Gastrocnemius medialis (tissue), 4 donors: Measurements from ENCODE around the gene MTG2.

Experiments
- POLR2A ChIP-seq, 2 donors: fragments of 450-650 bp; IDR thresholded peaks; one replicate each; pipeline ENCODE4 v1.6.1; 2017; ENCODE audit warnings: antibody characterized with exemption in 2 of 2, mild to moderate bottlenecking in 2 of 2, moderate library complexity in 2 of 2
- TF ChIP-seq, protein P1 (sequence below), 5 experiments: fragments of 450-650 bp in 3 of 5; fragments of 200-600 bp in 2 of 5; sonication (generic) in 2 of 5; IDR thresholded peaks in 4 of 5; conservative IDR thresholded peaks in 1 of 5; 1 replicate in 4 of 5; 2 replicates in 1 of 5; pipeline ENCODE4 v1.5.1; 2016 to 2019; ENCODE audit warnings: antibody characterized with exemption in 5 of 5, mild to moderate bottlenecking in 3 of 5, moderate library complexity in 3 of 5

DNA sequence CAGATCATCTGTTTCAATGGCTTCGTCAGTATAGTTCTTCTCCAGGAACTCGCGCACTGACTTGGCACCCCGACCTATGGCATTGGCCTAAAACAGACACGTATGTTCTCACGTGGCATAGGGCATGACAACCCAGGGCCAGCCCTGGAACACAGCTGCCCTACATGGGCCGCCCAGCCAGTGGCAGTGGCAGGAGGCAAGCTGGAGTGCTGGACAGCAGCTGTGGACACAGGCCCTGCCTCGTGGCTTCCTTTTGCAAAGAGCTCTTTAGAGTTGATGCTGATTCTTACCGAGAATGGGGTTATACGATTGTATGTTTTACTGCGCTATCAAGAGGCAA lies 44.7 kb upstream of the MTG2 start:
- no peak for TF ChIP-seq POLR2A (IDR thresholded peaks at IDR 0.05)
- TF ChIP-seq, protein P1, sequence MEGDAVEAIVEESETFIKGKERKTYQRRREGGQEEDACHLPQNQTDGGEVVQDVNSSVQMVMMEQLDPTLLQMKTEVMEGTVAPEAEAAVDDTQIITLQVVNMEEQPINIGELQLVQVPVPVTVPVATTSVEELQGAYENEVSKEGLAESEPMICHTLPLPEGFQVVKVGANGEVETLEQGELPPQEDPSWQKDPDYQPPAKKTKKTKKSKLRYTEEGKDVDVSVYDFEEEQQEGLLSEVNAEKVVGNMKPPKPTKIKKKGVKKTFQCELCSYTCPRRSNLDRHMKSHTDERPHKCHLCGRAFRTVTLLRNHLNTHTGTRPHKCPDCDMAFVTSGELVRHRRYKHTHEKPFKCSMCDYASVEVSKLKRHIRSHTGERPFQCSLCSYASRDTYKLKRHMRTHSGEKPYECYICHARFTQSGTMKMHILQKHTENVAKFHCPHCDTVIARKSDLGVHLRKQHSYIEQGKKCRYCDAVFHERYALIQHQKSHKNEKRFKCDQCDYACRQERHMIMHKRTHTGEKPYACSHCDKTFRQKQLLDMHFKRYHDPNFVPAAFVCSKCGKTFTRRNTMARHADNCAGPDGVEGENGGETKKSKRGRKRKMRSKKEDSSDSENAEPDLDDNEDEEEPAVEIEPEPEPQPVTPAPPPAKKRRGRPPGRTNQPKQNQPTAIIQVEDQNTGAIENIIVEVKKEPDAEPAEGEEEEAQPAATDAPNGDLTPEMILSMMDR (IDR thresholded peaks at IDR 0.05 in 4 of 5, conservative IDR thresholded peaks at IDR 0.05 in 1 of 5), result no peak
